Endothelial cell of umbilical vein (primary cell): Measurements from ENCODE around the gene KLF4. TPM values are rescaled to one million over a fixed set of nuclear protein-coding genes. Genes with fewer than 3 reads are reported as not detected.

Experiments used
- BruUV-seq: library from RNA; stranded (reverse); fragments of 400-500 nt; replicated peaks from 2 replicates; lab custom pipeline; 2021; lab: Mats Ljungman, UMichigan
- CTCF ChIA-PET: fragments of 300-600, 350-600 bp; sonication (Branson Sonifier 250); formaldehyde crosslinking; loops from one replicate; lab custom pipeline; 2021; ENCODE audit warnings: antibody characterized with exemption, inconsistent platforms; lab: Charles Lee
- POLR2A ChIA-PET: fragments of 300-600, 350-600 bp; sonication (Branson Sonifier 250); formaldehyde crosslinking; loops from one replicate; lab custom pipeline; 2021; ENCODE audit warnings: antibody characterized with exemption, inconsistent platforms; lab: Charles Lee
- DNase-seq: peaks from one replicate; pipeline ENCODE4 v3.0.0-alpha.2; 2011; ENCODE audit warnings: low read depth, low spot score
- FAIRE-seq: peaks from 2 replicates; lab custom pipeline; 2011; peaks lifted over from hg19 to GRCh38; lab: Jason Lieb, UNC
- H2AFZ ChIP-seq: 2 replicates; pipeline ENCODE4 v1.6.0; 2012; ENCODE audit warnings: low read depth, low read length, control low read depth, inconsistent platforms
- H3K27ac ChIP-seq: 2 replicates; pipeline ENCODE4 v1.5.1; 2011; ENCODE audit warnings: low read depth, mild to moderate bottlenecking, control low read depth, low read length, moderate library complexity; ENCODE audit not compliant: insufficient read depth
- H3K27me3 ChIP-seq, 2 experiments: 2 replicates each; pipeline versions ENCODE4 v1.6.0 to v1.6.1; 2011; ENCODE audit warnings: low read length in 2 of 2, mixed read lengths in 1 of 2; ENCODE audit not compliant: control insufficient read depth in 2 of 2, insufficient read depth in 2 of 2
- H3K36me3 ChIP-seq, 2 experiments: 2 replicates in 1 of 2; 3 replicates in 1 of 2; pipeline ENCODE4 v1.5.1; 2011; ENCODE audit warnings: low read length in 2 of 2, mild to moderate bottlenecking in 1 of 2, moderate library complexity in 1 of 2; ENCODE audit not compliant: control insufficient read depth in 2 of 2, insufficient read depth in 2 of 2; ENCODE audit errors: extremely low read depth in 1 of 2
- H3K4me1 ChIP-seq: 3 replicates; pipeline ENCODE4 v1.5.1; 2011; ENCODE audit warnings: mild to moderate bottlenecking, low read length; ENCODE audit not compliant: control insufficient read depth, insufficient read depth; ENCODE audit errors: extremely low read depth
- H3K4me2 ChIP-seq: 2 replicates; pipeline ENCODE4 v1.6.1; 2011; ENCODE audit warnings: low read length, control low read depth, mixed read lengths; ENCODE audit not compliant: insufficient read depth
- H3K4me3 ChIP-seq, 3 experiments: fragments of 200-600 bp in 1 of 3; sonication (generic), shearing (Covaris generic) in 1 of 3; replicated peaks in 1 of 3; 2 replicates each; pipeline ENCODE4 v1.5.1; 2011 to 2016; ENCODE audit warnings: control low read depth in 3 of 3, low read length in 3 of 3, mild to moderate bottlenecking in 2 of 3, inconsistent platforms in 1 of 3, low read depth in 1 of 3, moderate library complexity in 1 of 3; ENCODE audit not compliant: insufficient read depth in 1 of 3
- H3K79me2 ChIP-seq: 2 replicates; pipeline ENCODE4 v1.6.0; 2012; ENCODE audit warnings: low read length, inconsistent platforms; ENCODE audit not compliant: control insufficient read depth, insufficient read depth
- H3K9ac ChIP-seq: replicated peaks from 2 replicates; pipeline ENCODE3; 2011; ENCODE audit warnings: low read length, control low read depth; ENCODE audit not compliant: insufficient read depth; ENCODE audit errors: extremely low read depth
- H3K9me1 ChIP-seq: replicated peaks from 3 replicates; pipeline ENCODE4 v1.6.0; 2011; ENCODE audit warnings: mild to moderate bottlenecking, low read length; ENCODE audit not compliant: control insufficient read depth, insufficient read depth; ENCODE audit errors: extremely low read depth
- H3K9me3 ChIP-seq: replicated peaks from 2 replicates; pipeline ENCODE4 v1.5.1; 2012; ENCODE audit warnings: low read length, inconsistent platforms; ENCODE audit not compliant: control insufficient read depth, insufficient read depth
- H4K20me1 ChIP-seq: replicated peaks from 2 replicates; pipeline ENCODE3; 2011; ENCODE audit warnings: mild to moderate bottlenecking, low read length; ENCODE audit not compliant: control insufficient read depth, insufficient read depth; ENCODE audit errors: extremely low read depth
- CTCF ChIP-seq, 2 donors: IDR thresholded peaks; 1 replicate in 1 of 2; 2 replicates in 1 of 2; pipeline ENCODE4 v1.5.1; 2011; ENCODE audit warnings: low read length in 2 of 2, mild to moderate bottlenecking in 2 of 2, moderate library complexity in 2 of 2, control low read depth in 1 of 2, inconsistent platforms in 1 of 2, low read depth in 1 of 2; ENCODE audit not compliant: insufficient read depth in 1 of 2; ENCODE audit errors: extremely low read depth in 1 of 2
- EZH2 ChIP-seq: IDR thresholded peaks from 2 replicates; pipeline ENCODE4 v1.6.1; 2012; ENCODE audit warnings: borderline replicate concordance, low read depth, mild to moderate bottlenecking, moderate library complexity, low read length, inconsistent platforms; ENCODE audit not compliant: severe bottlenecking
- FOS ChIP-seq: IDR thresholded peaks from 2 replicates; pipeline ENCODE4 v1.6.1; 2011; ENCODE audit warnings: mild to moderate bottlenecking, low read length, moderate library complexity, borderline replicate concordance; ENCODE audit not compliant: insufficient read depth
- GATA2 ChIP-seq: IDR thresholded peaks from 2 replicates; pipeline ENCODE4 v1.7.0; 2011; ENCODE audit warnings: low read depth, mild to moderate bottlenecking, moderate library complexity, mixed read lengths, low read length; ENCODE audit not compliant: insufficient read length, insufficient read depth
- MYC ChIP-seq: IDR thresholded peaks from one replicate; pipeline ENCODE4 v1.6.1; 2011; ENCODE audit warnings: mild to moderate bottlenecking, low read depth, low read length
- POLR2A ChIP-seq: IDR thresholded peaks from 2 replicates; pipeline ENCODE4 v1.6.1; 2012; ENCODE audit warnings: low read depth, mild to moderate bottlenecking, control low read depth, low read length
- POLR2AphosphoS5 ChIP-seq: IDR thresholded peaks from 2 replicates; pipeline ENCODE4 v1.6.1; 2012; ENCODE audit warnings: low read depth, mild to moderate bottlenecking, control low read depth, low read length, moderate library complexity; ENCODE audit not compliant: insufficient read depth
- dilution Hi-C: fragments of 300-500 bp; cut with MboI; formaldehyde crosslinking; loops from one replicate; pipeline ENCODE4 v1.15.0; 2019; ENCODE audit warnings: low sequenced_read_pairs; ENCODE audit not compliant: extremely low pct_ligation_motif_present
- intact Hi-C: fragments of 100-400 bp; cut with micrococcal nuclease; formaldehyde crosslinking; loops from one replicate; pipeline ENCODE4 v1.10.0; 2022
- polyA plus RNA-seq, 4 experiments: library from polyadenylated mRNA; depleted of rRNA in 3 of 4; stranded (reverse) in 3 of 4; unstranded in 1 of 4; fragments of >200 nt; gene quantifications; 2 replicates each; pipeline versions ENCODE4 v1.2.1 to v1.2.3, GENCODE V29; 2011 to 2012; ENCODE audit warnings: missing spikeins in 1 of 4
- total RNA-seq: library from RNA; stranded (reverse); gene quantifications from 2 replicates; pipeline ENCODE4 v1.2.3, GENCODE V29; 2021
- TF ChIP-seq, protein P1 (sequence below): IDR thresholded peaks from 2 replicates; pipeline ENCODE4 v1.6.1; 2011; ENCODE audit not compliant: insufficient read depth, insufficient read length

Gene KLF4
- total and polyA plus RNA-seq, 2 donors (not counting 3 experiments of a cell fraction or from before 2014, with no cell fraction given) = 1.5 to 2.4 TPM

DNA sequence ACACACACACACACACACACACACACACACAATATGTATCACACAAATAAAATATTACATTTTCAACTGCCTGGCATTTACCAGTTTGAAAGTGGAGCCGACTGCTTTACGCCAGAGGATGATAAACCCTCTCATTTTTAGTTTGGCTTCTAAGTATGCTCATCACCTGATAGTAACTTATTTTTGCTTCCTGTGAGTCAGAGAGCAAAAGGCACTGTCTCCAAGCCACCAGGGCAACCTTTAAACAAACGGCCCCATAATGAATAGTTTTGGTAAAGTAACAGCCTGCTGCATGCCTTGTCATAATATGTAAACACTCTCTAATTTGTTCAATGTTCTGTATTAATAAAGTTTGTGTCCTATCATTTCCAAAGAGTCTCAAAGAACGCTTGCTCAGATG, 26.9 kb downstream of the KLF4 start:
- CTCF ChIA-PET = no interaction called here
- intact Hi-C loops = no loop called here
- TF ChIP-seq EZH2 (no peak), POLR2A (no peak), GATA2 (no peak), MYC (no peak), CTCF (IDR thresholded peaks at IDR 0.05; ENCODE audit: extremely low read depth in 1 of 2, insufficient read depth in 1 of 2, low read depth in 1 of 2, low read length in 2 of 2) (no peak), POLR2AphosphoS5 (no peak), FOS (no peak)
- TF ChIP-seq, protein P1, sequence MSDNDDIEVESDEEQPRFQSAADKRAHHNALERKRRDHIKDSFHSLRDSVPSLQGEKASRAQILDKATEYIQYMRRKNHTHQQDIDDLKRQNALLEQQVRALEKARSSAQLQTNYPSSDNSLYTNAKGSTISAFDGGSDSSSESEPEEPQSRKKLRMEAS = no peak

More for the DNA sequence above, 26.9 kb downstream of the KLF4 start:
- H2AFZ ChIP-seq = no peak overlapping the region
- H3K4me2 ChIP-seq = no peak overlapping the region
- H3K9ac ChIP-seq = no peak overlapping the region
- no peak overlapping the region for H3K4me3 ChIP-seq
- no peaks in the 10 kb centered on the region for H3K79me2 ChIP-seq
- BruUV-seq = no TSS peak
- no peaks in the 10 kb centered on the region for H3K9me3 ChIP-seq
- dilution Hi-C loops = no loop called here
- no peak overlapping the region for H3K27ac ChIP-seq
- FAIRE-seq (no peak), DNase-seq (no peak)
- H3K9me1 ChIP-seq = no peaks in the 10 kb centered on the region
- no peaks in the 10 kb centered on the region for H4K20me1 ChIP-seq
- H3K4me1 ChIP-seq = peaks cover 3% of the 10 kb centered on the region
- no peaks in the 10 kb centered on the region for H3K36me3 ChIP-seq
- POLR2A ChIA-PET = no interaction called here
- peaks cover 0 to 3% of the 10 kb centered on the region in 2 experiments for H3K27me3 ChIP-seq
